DMS79 (cell line): Measurements from ENCODE around the gene CNNM2.
"Not testable (repeated sequence)": the region's sequence is repeated elsewhere in the genome, so short reads cannot be mapped to it uniquely, and the experiment has no call there.

Experiments
- DNase-seq: peaks from one replicate; lab custom pipeline; 2025; lab: John Stamatoyannopoulos, UW

Gene CNNM2

GRCh38 chr10:103109821-103110220, 191.7 kb downstream of the CNNM2 start:
- DNase-seq = no peak

- no peak for DNase-seq
Observed at GRCh38 chr10:103110407-103110806, 192.3 kb downstream of the CNNM2 start.

- DNase-seq = no peak
Observed at GRCh38 chr10:103111031-103111917, 193.2 kb downstream of the CNNM2 start.

GRCh38 chr10:103111918-103112877, 194.1 kb downstream of the CNNM2 start:
- DNase-seq = no peak

- no peak for DNase-seq
Observed at GRCh38 chr10:103114876-103115275, 196.8 kb downstream of the CNNM2 start.

- no peak for DNase-seq
Observed at GRCh38 chr10:103117247-103117646, 199.2 kb downstream of the CNNM2 start.

- no peak for DNase-seq
Observed at GRCh38 chr10:103120546-103120945, 202.5 kb downstream of the CNNM2 start.

- DNase-seq = no peak
Observed at GRCh38 chr10:103120977-103121735, 203.1 kb downstream of the CNNM2 start.

- DNase-seq = no peak
Observed at GRCh38 chr10:103123282-103124024, 205.4 kb downstream of the CNNM2 start.

- no peak for DNase-seq
Observed at GRCh38 chr10:103124420-103125096, 206.5 kb downstream of the CNNM2 start.

GRCh38 chr10:103125323-103126267, 207.5 kb downstream of the CNNM2 start:
- DNase-seq = no peak

GRCh38 chr10:103127241-103127640, 209.1 kb downstream of the CNNM2 start:
- no peak for DNase-seq

- DNase-seq = not testable (repeated sequence)
Observed at GRCh38 chr10:103130180-103130579, 212.1 kb downstream of the CNNM2 start.

GRCh38 chr10:103130910-103131309, 212.8 kb downstream of the CNNM2 start:
- no peak for DNase-seq

- DNase-seq = not testable (repeated sequence)
Observed at GRCh38 chr10:103135168-103135567, 217.1 kb downstream of the CNNM2 start.

- no peak for DNase-seq
Observed at GRCh38 chr10:103139803-103140202, 221.7 kb downstream of the CNNM2 start.
